Lung microvascular endothelial cell (primary cell): ENCODE data around the gene SLC46A1. TPM values are rescaled to one million over a fixed set of nuclear protein-coding genes. Genes with fewer than 3 reads are reported as not detected.

Experiments
- DNase-seq, 2 donors: peaks; one replicate each; pipeline versions ENCODE4 v3.0.0 to v3.0.0-alpha.2; 2010; ENCODE audit warnings: low read depth in 2 of 2
- total RNA-seq: library from RNA; depleted of rRNA; stranded (reverse); fragments of >200 nt; gene quantifications from 2 replicates; pipeline ENCODE4 v1.2.1, GENCODE V29; 2014

The SLC46A1 gene
- total RNA-seq, 1 donor from 2014 or later = 0.60 TPM

GRCh38 chr17:28357061-28357900 is 48.7 kb downstream of the SLC46A1 start, which contains the start of gene POLDIP2:
Gene POLDIP2, minus strand, starts transcription at chr17:28357527. Its CDS starts 79 bp downstream, at chr17:28357448.
- peak; percentile 96 for DNase-seq

- DNase-seq = no peak
Measured at GRCh38 chr17:28350271-28350670, 55.7 kb downstream of the SLC46A1 start.

- no peak for DNase-seq
Measured at GRCh38 chr17:28348979-28349378, 57.0 kb downstream of the SLC46A1 start.

GRCh38 chr17:28347261-28347891 is 58.6 kb downstream of the SLC46A1 start:
- peak; percentile 51 to 88 for DNase-seq

GRCh38 chr17:28346746-28347246 is 59.2 kb downstream of the SLC46A1 start:
- peak; percentile 88 to 93 for DNase-seq

- DNase-seq = peak in 1 of 2 donors; percentile 15
Measured at GRCh38 chr17:28346199-28346580, 59.8 kb downstream of the SLC46A1 start.

- peak; percentile 25 to 69 for DNase-seq
Measured at GRCh38 chr17:28345419-28346198, 60.4 kb downstream of the SLC46A1 start.

Other genes starting within 250 kb of the SLC46A1 start
- 10.3 and 26.4 TPM in 2 replicates for gene TMEM97, start 87.0 kb downstream of the SLC46A1 start, total RNA-seq
- 42.3 and 43.3 TPM in 2 replicates for gene IFT20, start 70.7 kb downstream of the SLC46A1 start, total RNA-seq
- 70.6 and 98.0 TPM in 2 replicates for gene TNFAIP1, start 70.5 kb downstream of the SLC46A1 start, total RNA-seq
- 50.8 and 55.6 TPM in 2 replicates for gene POLDIP2, start 48.7 kb downstream of the SLC46A1 start, total RNA-seq
- not detected in 2 replicates for gene SEBOX, start 41.0 kb downstream of the SLC46A1 start, total RNA-seq
- gene VTN, start 35.9 kb downstream of the SLC46A1 start, total RNA-seq = under 0.01 TPM in 2 replicates
- gene SARM1, start 34.5 kb downstream of the SLC46A1 start, total RNA-seq = 1.5 and 2.4 TPM in 2 replicates
- gene SLC13A2, start 67.4 kb upstream of the SLC46A1 start, total RNA-seq = not detected in 2 replicates
- not detected in 2 replicates for gene FOXN1, start 100.1 kb upstream of the SLC46A1 start, total RNA-seq
- gene UNC119, start 146.4 kb upstream of the SLC46A1 start, total RNA-seq = 21.1 and 26.4 TPM in 2 replicates
- gene PIGS, start 165.3 kb upstream of the SLC46A1 start, total RNA-seq = 43.8 and 47.4 TPM in 2 replicates
- gene ALDOC, start 170.7 kb upstream of the SLC46A1 start, total RNA-seq = 26.2 and 32.7 TPM in 2 replicates
- 6.2 and 12.4 TPM in 2 replicates for gene SPAG5, start 192.8 kb upstream of the SLC46A1 start, total RNA-seq
- 2.2 and 3.2 TPM in 2 replicates for gene RSKR, start 208.0 kb upstream of the SLC46A1 start, total RNA-seq
- 107 and 151 TPM in 2 replicates for gene BLTP2, start 238.9 kb upstream of the SLC46A1 start, total RNA-seq